ENCODE results near the gene POMGNT2.

The POMGNT2 gene

DNA sequence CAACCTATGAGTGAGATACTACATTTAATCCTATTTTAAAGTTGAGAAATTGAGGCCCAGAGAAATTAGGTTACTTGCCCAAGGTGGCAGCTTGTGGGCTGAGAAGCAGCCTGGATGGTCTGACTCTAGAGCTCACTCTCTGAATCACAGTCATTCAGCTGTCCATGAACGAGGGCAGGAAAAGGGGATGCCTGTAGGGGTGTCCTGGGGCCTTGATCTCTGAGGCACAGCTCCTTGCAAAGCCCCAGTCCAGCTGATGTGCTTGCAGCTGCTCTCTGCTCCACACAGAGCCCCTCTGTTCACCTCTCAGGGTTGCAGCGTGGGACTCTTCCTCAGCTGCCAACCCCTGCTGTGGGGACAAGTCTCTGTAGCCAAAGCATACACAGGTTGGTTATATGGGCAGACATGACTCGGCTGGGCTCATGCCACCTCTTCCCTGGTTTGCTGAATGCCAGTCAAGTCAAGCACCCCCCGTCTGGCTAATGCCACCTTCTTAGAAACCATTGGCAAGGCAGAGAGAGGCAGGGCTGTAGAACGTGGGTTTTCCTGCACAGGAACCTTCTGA, 70.0 kb downstream of the POMGNT2 start:
- Histone ChIP-seq H3K4me2 (no peak overlapping the region), H4K20me1 (ENCODE audit: insufficient read depth) (no peaks in the 10 kb centered on the region), H3K79me2 (ENCODE audit: insufficient read depth, low read depth) (no peaks in the 10 kb centered on the region), H3K36me3 (ENCODE audit: insufficient read depth) (no peaks in the 10 kb centered on the region), H3K9ac (no peak overlapping the region), H2AFZ (ENCODE audit: low read depth) (no peak overlapping the region), H3K4me3 (IDR thresholded peaks at IDR 0.05; ENCODE audit: insufficient read depth, low read depth, low read length) (no peak overlapping the region), H3K27me3 (ENCODE audit: insufficient read depth, low read depth) (no peaks in the 10 kb centered on the region), H3K27ac (no peak overlapping the region), H3K4me1 (ENCODE audit: low read depth, poor library complexity, severe bottlenecking) (no peaks in the 10 kb centered on the region)
- TF ChIP-seq, protein P1, sequence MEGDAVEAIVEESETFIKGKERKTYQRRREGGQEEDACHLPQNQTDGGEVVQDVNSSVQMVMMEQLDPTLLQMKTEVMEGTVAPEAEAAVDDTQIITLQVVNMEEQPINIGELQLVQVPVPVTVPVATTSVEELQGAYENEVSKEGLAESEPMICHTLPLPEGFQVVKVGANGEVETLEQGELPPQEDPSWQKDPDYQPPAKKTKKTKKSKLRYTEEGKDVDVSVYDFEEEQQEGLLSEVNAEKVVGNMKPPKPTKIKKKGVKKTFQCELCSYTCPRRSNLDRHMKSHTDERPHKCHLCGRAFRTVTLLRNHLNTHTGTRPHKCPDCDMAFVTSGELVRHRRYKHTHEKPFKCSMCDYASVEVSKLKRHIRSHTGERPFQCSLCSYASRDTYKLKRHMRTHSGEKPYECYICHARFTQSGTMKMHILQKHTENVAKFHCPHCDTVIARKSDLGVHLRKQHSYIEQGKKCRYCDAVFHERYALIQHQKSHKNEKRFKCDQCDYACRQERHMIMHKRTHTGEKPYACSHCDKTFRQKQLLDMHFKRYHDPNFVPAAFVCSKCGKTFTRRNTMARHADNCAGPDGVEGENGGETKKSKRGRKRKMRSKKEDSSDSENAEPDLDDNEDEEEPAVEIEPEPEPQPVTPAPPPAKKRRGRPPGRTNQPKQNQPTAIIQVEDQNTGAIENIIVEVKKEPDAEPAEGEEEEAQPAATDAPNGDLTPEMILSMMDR (conservative IDR thresholded peaks at IDR 0.05; ENCODE audit: low read depth, low read length): no peak

DNA sequence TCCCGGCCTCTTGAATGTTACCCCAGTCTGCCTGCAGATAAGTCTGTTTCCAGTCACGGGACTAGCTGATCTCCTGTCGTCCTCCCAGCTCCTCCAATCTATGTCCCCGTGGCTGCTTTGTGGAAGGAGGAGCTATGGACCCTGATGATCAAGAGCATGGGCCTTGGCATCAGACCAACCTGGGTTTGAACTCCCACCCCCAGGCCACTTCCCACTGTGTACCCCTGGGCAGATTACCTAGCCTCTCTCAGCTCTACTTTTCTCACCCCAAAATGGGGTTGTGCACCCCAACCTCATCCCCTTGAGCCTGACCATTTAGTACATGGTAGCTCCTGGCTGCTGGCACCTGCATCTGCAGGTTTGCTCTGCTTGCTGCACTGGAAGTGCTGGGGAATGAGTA, 71.0 kb downstream of the POMGNT2 start:
- H3K4me3 ChIP-seq (IDR thresholded peaks at IDR 0.05; ENCODE audit: insufficient read depth, low read depth, low read length): no peak overlapping the region
- no peaks in the 10 kb centered on the region for H3K79me2 ChIP-seq (ENCODE audit: insufficient read depth, low read depth)
- H3K4me1 ChIP-seq (ENCODE audit: low read depth, poor library complexity, severe bottlenecking): no peaks in the 10 kb centered on the region
- H3K4me2 ChIP-seq: no peak overlapping the region
- no peaks in the 10 kb centered on the region for H4K20me1 ChIP-seq (ENCODE audit: insufficient read depth)
- H3K27me3 ChIP-seq (ENCODE audit: insufficient read depth, low read depth): no peaks in the 10 kb centered on the region
- no peak overlapping the region for H2AFZ ChIP-seq (ENCODE audit: low read depth)
- no peak overlapping the region for H3K9ac ChIP-seq
- H3K27ac ChIP-seq: no peak overlapping the region
- TF ChIP-seq, protein P1 (conservative IDR thresholded peaks at IDR 0.05; ENCODE audit: low read depth, low read length): no peak
- no peaks in the 10 kb centered on the region for H3K36me3 ChIP-seq (ENCODE audit: insufficient read depth)

DNA sequence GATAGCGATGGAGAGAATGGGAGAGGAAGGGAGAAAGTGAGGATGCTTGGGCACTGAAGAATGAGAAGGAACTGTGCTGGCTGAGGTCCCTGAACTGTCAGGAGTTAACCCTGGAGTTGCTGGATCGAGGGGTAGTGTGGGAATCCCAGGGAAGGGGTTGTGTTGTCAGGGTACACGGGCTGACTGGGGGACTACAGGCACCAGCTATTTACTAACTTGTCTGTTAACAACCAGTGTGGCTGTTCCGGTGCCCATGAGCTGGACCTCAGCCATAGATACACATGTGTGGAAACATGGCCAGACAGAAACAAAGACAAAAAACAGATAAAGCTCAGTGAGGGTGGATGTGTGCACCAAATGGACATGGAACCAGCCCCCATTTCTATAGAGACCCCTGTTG, 71.7 kb downstream of the POMGNT2 start:
- TF ChIP-seq, protein P1 (conservative IDR thresholded peaks at IDR 0.05; ENCODE audit: low read depth, low read length): no peak
- no peak overlapping the region for H3K9ac ChIP-seq
- no peak overlapping the region for H2AFZ ChIP-seq (ENCODE audit: low read depth)
- H3K4me3 ChIP-seq (IDR thresholded peaks at IDR 0.05; ENCODE audit: insufficient read depth, low read depth, low read length): no peak overlapping the region
- H3K4me1 ChIP-seq (ENCODE audit: low read depth, poor library complexity, severe bottlenecking): no peaks in the 10 kb centered on the region
- no peaks in the 10 kb centered on the region for H3K27me3 ChIP-seq (ENCODE audit: insufficient read depth, low read depth)
- H3K79me2 ChIP-seq (ENCODE audit: insufficient read depth, low read depth): no peaks in the 10 kb centered on the region
- H3K27ac ChIP-seq: no peak overlapping the region
- H3K4me2 ChIP-seq: no peak overlapping the region
- H3K36me3 ChIP-seq (ENCODE audit: insufficient read depth): no peaks in the 10 kb centered on the region
- no peaks in the 10 kb centered on the region for H4K20me1 ChIP-seq (ENCODE audit: insufficient read depth)

DNA sequence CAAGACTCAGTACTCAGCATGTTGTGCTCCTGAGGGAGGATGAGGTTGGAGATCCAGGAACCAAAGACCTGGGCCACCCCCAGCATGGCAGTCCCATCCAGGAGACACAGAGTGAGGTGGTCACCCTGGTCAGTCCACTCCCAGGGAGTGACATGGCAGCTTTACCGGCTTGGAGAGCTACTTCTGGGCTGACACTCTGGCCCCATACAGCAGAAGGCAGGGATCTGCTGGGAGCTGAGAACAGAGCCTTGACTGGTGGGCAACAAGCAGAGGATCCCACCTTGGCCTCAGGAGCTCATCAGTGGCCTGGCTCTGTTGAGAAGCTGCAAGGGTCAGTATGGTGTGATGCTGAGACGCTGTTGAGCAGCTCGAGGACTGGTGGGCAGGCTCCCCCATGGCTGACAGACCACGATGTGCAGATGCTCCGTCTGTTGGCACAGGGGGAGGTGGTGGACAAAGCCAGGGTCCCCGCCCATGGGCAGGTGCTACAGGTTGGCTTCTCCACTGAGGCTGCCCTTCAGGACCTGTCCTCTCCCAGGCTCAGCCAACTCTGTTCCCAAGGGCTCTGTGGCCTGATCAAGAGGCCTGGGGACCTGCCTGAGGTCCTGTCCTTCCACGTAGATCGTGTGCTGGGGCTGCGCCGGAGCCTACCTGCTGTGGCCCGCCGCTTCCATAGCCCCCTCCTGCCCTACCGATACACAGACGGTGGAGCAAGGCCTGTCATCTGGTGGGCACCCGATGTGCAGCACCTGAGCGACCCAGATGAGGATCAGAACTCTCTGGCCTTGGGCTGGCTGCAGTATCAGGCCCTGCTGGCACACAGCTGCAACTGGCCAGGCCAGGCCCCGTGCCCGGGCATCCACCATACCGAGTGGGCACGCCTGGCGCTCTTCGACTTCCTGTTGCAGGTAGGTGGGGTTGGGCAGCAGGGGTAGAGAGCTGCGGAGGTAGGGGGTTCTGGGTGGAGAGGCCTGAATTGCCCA, 72.9 kb downstream of the POMGNT2 start:
- Histone ChIP-seq H3K27ac (no peak overlapping the region), H3K36me3 (ENCODE audit: insufficient read depth) (no peaks in the 10 kb centered on the region), H3K79me2 (ENCODE audit: insufficient read depth, low read depth) (no peaks in the 10 kb centered on the region), H2AFZ (ENCODE audit: low read depth) (no peak overlapping the region), H4K20me1 (ENCODE audit: insufficient read depth) (no peaks in the 10 kb centered on the region), H3K4me2 (no peak overlapping the region), H3K4me3 (IDR thresholded peaks at IDR 0.05; ENCODE audit: insufficient read depth, low read depth, low read length) (no peak overlapping the region), H3K27me3 (ENCODE audit: insufficient read depth, low read depth) (no peaks in the 10 kb centered on the region), H3K9ac (no peak overlapping the region), H3K4me1 (ENCODE audit: low read depth, poor library complexity, severe bottlenecking) (no peaks in the 10 kb centered on the region)
- TF ChIP-seq, protein P1 (conservative IDR thresholded peaks at IDR 0.05; ENCODE audit: low read depth, low read length): no peak
